ENCODE measurements around the gene WDR37.

- no peak for TF ChIP-seq CTCF (IDR thresholded peaks at IDR 0.05 in 2 of 3, conservative IDR thresholded peaks at IDR 0.05 in 1 of 3; ENCODE audit: control insufficient read depth in 2 of 3, extremely low read depth in 1 of 3, insufficient read depth in 1 of 3, low read depth in 3 of 3, low read length in 3 of 3)
- no peak for TF ChIP-seq POLR2A (IDR thresholded peaks at IDR 0.05; ENCODE audit: low read depth, low read length)
- no peak for TF ChIP-seq EZH2 (IDR thresholded peaks at IDR 0.05; ENCODE audit: borderline replicate concordance, control insufficient read depth, low read depth, low read length)
- no peak for TF ChIP-seq REST (IDR thresholded peaks at IDR 0.05; ENCODE audit: low read depth, low read length)
- TF ChIP-seq ESRRA (IDR thresholded peaks at IDR 0.05; ENCODE audit: low read length) = no peak
- TF ChIP-seq ATF3 (IDR thresholded peaks at IDR 0.05; ENCODE audit: borderline replicate concordance, extremely low read depth, low read depth, low read length) = no peak
- TF ChIP-seq YY1 (IDR thresholded peaks at IDR 0.05; ENCODE audit: low read depth, low read length) = no peak
Measured at GRCh38 chr10:1107004-1107403, 50.8 kb downstream of the WDR37 start.

Measured in GM12878 (cell line).